ENCODE data around the gene SASH1.

The SASH1 gene

GRCh38 chr6:148518511-148519156 is 176.0 kb downstream of the SASH1 start:
- TF ChIP-seq PKNOX1 (IDR thresholded peaks at IDR 0.05) (peak; percentile 63), FOXA1 (IDR thresholded peaks at IDR 0.05) (no peak), SP1 (IDR thresholded peaks at IDR 0.05) (no peak)
- ChIA-PET POLR2A (no interaction called here), CTCF (no interaction called here)
- no peak for DNase-seq (ENCODE audit: extremely low spot score)

- TF ChIP-seq FOXA1 (IDR thresholded peaks at IDR 0.05), result no peak
- ChIA-PET POLR2A (no interaction called here), CTCF (no interaction called here)
- DNase-seq (ENCODE audit: extremely low spot score), result no peak
Measured at GRCh38 chr6:148520109-148520841, 177.6 kb downstream of the SASH1 start.

GRCh38 chr6:148521158-148521557 is 178.5 kb downstream of the SASH1 start:
- TF ChIP-seq TARDBP (IDR thresholded peaks at IDR 0.05), result no peak
- TF ChIP-seq NFRKB (IDR thresholded peaks at IDR 0.05), result no peak
- TF ChIP-seq ZNF384 (IDR thresholded peaks at IDR 0.05), result no peak
- no peak for TF ChIP-seq BHLHE40 (IDR thresholded peaks at IDR 0.05; ENCODE audit: borderline replicate concordance)
- no peak for TF ChIP-seq FOXM1 (IDR thresholded peaks at IDR 0.05; ENCODE audit: borderline replicate concordance)
- TF ChIP-seq SP1 (IDR thresholded peaks at IDR 0.05), result no peak
- no peak for TF ChIP-seq CTBP1 (IDR thresholded peaks at IDR 0.05; ENCODE audit: borderline replicate concordance)
- no peak for TF ChIP-seq FOXA1 (IDR thresholded peaks at IDR 0.05)
- no peak for TF ChIP-seq HDGF (IDR thresholded peaks at IDR 0.05; ENCODE audit: borderline replicate concordance)
- no peak for TF ChIP-seq LEF1 (IDR thresholded peaks at IDR 0.05; ENCODE audit: borderline replicate concordance)
- no peak for TF ChIP-seq PKNOX1 (IDR thresholded peaks at IDR 0.05)
- TF ChIP-seq L3MBTL2 (conservative IDR thresholded peaks at IDR 0.05), result no peak
- no peak for TF ChIP-seq ELF4 (IDR thresholded peaks at IDR 0.05)
- no peak for TF ChIP-seq FOXK2 (IDR thresholded peaks at IDR 0.05)
- TF ChIP-seq SUZ12 (IDR thresholded peaks at IDR 0.05), result no peak
- no peak for TF ChIP-seq ARNT (IDR thresholded peaks at IDR 0.05)
- ChIA-PET POLR2A (no interaction called here), CTCF (no interaction called here)
- no peak for DNase-seq (ENCODE audit: extremely low spot score)

- DNase-seq (ENCODE audit: extremely low spot score), result no peak
- ChIA-PET POLR2A (no interaction called here), CTCF (no interaction called here)
- TF ChIP-seq BHLHE40 (IDR thresholded peaks at IDR 0.05; ENCODE audit: borderline replicate concordance), result no peak
Measured at GRCh38 chr6:148521586-148521985, 178.9 kb downstream of the SASH1 start.

- DNase-seq (ENCODE audit: extremely low spot score), result no peak
- ChIA-PET CTCF (no interaction called here), POLR2A (no interaction called here)
- TF ChIP-seq ARNT (IDR thresholded peaks at IDR 0.05), result no peak
- TF ChIP-seq SUZ12 (IDR thresholded peaks at IDR 0.05), result no peak
- TF ChIP-seq ELF4 (IDR thresholded peaks at IDR 0.05), result no peak
- no peak for TF ChIP-seq FOXA1 (IDR thresholded peaks at IDR 0.05)
- no peak for TF ChIP-seq BHLHE40 (IDR thresholded peaks at IDR 0.05; ENCODE audit: borderline replicate concordance)
- no peak for TF ChIP-seq FOXK2 (IDR thresholded peaks at IDR 0.05)
- no peak for TF ChIP-seq CTBP1 (IDR thresholded peaks at IDR 0.05; ENCODE audit: borderline replicate concordance)
- no peak for TF ChIP-seq PKNOX1 (IDR thresholded peaks at IDR 0.05)
- TF ChIP-seq ZNF384 (IDR thresholded peaks at IDR 0.05), result no peak
- TF ChIP-seq SP1 (IDR thresholded peaks at IDR 0.05), result no peak
- TF ChIP-seq TARDBP (IDR thresholded peaks at IDR 0.05), result no peak
- no peak for TF ChIP-seq FOXM1 (IDR thresholded peaks at IDR 0.05; ENCODE audit: borderline replicate concordance)
Measured at GRCh38 chr6:148523048-148523447, 180.4 kb downstream of the SASH1 start.

GRCh38 chr6:148523551-148523950 is 180.9 kb downstream of the SASH1 start:
- ChIA-PET POLR2A (no interaction called here), CTCF (no interaction called here)
- no peak for TF ChIP-seq BHLHE40 (IDR thresholded peaks at IDR 0.05; ENCODE audit: borderline replicate concordance)
- TF ChIP-seq FOXK2 (IDR thresholded peaks at IDR 0.05), result no peak
- no peak for TF ChIP-seq TARDBP (IDR thresholded peaks at IDR 0.05)
- no peak for TF ChIP-seq NFRKB (IDR thresholded peaks at IDR 0.05)
- no peak for TF ChIP-seq ARNT (IDR thresholded peaks at IDR 0.05)
- TF ChIP-seq SP1 (IDR thresholded peaks at IDR 0.05), result no peak
- no peak for TF ChIP-seq CTBP1 (IDR thresholded peaks at IDR 0.05; ENCODE audit: borderline replicate concordance)
- TF ChIP-seq FOXM1 (IDR thresholded peaks at IDR 0.05; ENCODE audit: borderline replicate concordance), result no peak
- no peak for TF ChIP-seq L3MBTL2 (conservative IDR thresholded peaks at IDR 0.05)
- no peak for TF ChIP-seq FOXA1 (IDR thresholded peaks at IDR 0.05)
- no peak for TF ChIP-seq ELF4 (IDR thresholded peaks at IDR 0.05)
- no peak for TF ChIP-seq PKNOX1 (IDR thresholded peaks at IDR 0.05)
- no peak for TF ChIP-seq HDGF (IDR thresholded peaks at IDR 0.05; ENCODE audit: borderline replicate concordance)
- no peak for TF ChIP-seq SUZ12 (IDR thresholded peaks at IDR 0.05)
- TF ChIP-seq LEF1 (IDR thresholded peaks at IDR 0.05; ENCODE audit: borderline replicate concordance), result no peak
- TF ChIP-seq ZNF384 (IDR thresholded peaks at IDR 0.05), result no peak
- DNase-seq (ENCODE audit: extremely low spot score), result no peak
